Hindlimb muscle (tissue), 1 donor: ENCODE measurements around the gene IL9. TPM values are rescaled to one million over a fixed set of nuclear protein-coding genes. Genes with fewer than 3 reads are reported as not detected.
A peak's percentile ranks its signal among the peaks of the same experiment; 100 is the strongest.

ENCODE experiments used
- DNase-seq: peaks from one replicate; pipeline ENCODE4 v3.0.0-alpha.2; 2013
- polyA plus RNA-seq: library from polyadenylated mRNA; unstranded; fragments of 120-200 nt; gene quantifications from one replicate; pipeline ENCODE4 v1.2.1, GENCODE V29; 2013; ENCODE audit not compliant: insufficient read length

The IL9 gene
- not detected for polyA plus RNA-seq

GRCh38 chr5:135895474-135896006 is at the start of gene IL9:
Gene IL9 (minus strand): TSS chr5:135895841. CDS start chr5:135895816, 25 bp downstream.
- DNase-seq = no peak

- DNase-seq = peak; percentile 74
These were observed 49.4 kb upstream of the IL9 start for GRCh38 chr5:135944967-135945560.

- no peak for DNase-seq
These were observed 48.9 kb upstream of the IL9 start for GRCh38 chr5:135944564-135944963.

- no peak for DNase-seq
These were observed 46.6 kb upstream of the IL9 start for GRCh38 chr5:135942202-135942771.

- no peak for DNase-seq
These were observed 46.1 kb upstream of the IL9 start for GRCh38 chr5:135941711-135942110.

GRCh38 chr5:135937245-135937911 is 41.7 kb upstream of the IL9 start:
- DNase-seq = no peak

GRCh38 chr5:135934939-135935338 is 39.3 kb upstream of the IL9 start:
- DNase-seq = no peak

GRCh38 chr5:135930949-135931295 is 35.3 kb upstream of the IL9 start:
- no peak for DNase-seq

GRCh38 chr5:135930029-135930948 is 34.6 kb upstream of the IL9 start:
- DNase-seq = no peak

GRCh38 chr5:135921388-135921787 is 25.7 kb upstream of the IL9 start:
- no peak for DNase-seq

GRCh38 chr5:135920199-135920598 is 24.6 kb upstream of the IL9 start:
- DNase-seq = no peak

GRCh38 chr5:135916638-135917263 is 21.1 kb upstream of the IL9 start:
- no peak for DNase-seq

GRCh38 chr5:135915466-135916001 is 19.9 kb upstream of the IL9 start:
- no peak for DNase-seq

- no peak for DNase-seq
These were observed 18.3 kb upstream of the IL9 start for GRCh38 chr5:135913713-135914626.

GRCh38 chr5:135905144-135905543 is 9.5 kb upstream of the IL9 start:
- DNase-seq = no peak

- DNase-seq = no peak
These were observed 6.0 kb upstream of the IL9 start for GRCh38 chr5:135901633-135902032.

GRCh38 chr5:135900276-135900675 is 4.6 kb upstream of the IL9 start:
- DNase-seq = no peak

GRCh38 chr5:135898651-135899050 is 3.0 kb upstream of the IL9 start:
- no peak for DNase-seq

GRCh38 chr5:135894789-135895188 is 852 bp downstream of the IL9 start:
- no peak for DNase-seq

GRCh38 chr5:135894276-135894675 is 1.4 kb downstream of the IL9 start:
- no peak for DNase-seq

- no peak for DNase-seq
These were observed 3.9 kb downstream of the IL9 start for GRCh38 chr5:135891791-135892190.
